Measurements from ENCODE around the gene CLSTN2.

Gene CLSTN2

GRCh38 chr3:140522653-140523380 lies 587.8 kb downstream of the CLSTN2 start:
- H3K4me1 Mint-ChIP-seq: no peaks in the 10 kb centered on the region
- no peaks in the 10 kb centered on the region for H3K27me3 Mint-ChIP-seq (ENCODE audit: low read depth)
- H3K9me3 Mint-ChIP-seq: peaks cover 34% of the 10 kb centered on the region
- H3K4me3 Mint-ChIP-seq: no peak overlapping the region
- no peak for TF ChIP-seq CTCF (IDR thresholded peaks at IDR 0.05; ENCODE audit: unreplicated experiment in 3 of 3)
- no peaks in the 10 kb centered on the region for H3K36me3 Mint-ChIP-seq (ENCODE audit: low read depth)
- H3K27ac Mint-ChIP-seq: no peak overlapping the region

- Mint-ChIP-seq H3K9me3 (peaks cover 28% of the 10 kb centered on the region), H3K27ac (no peak overlapping the region), H3K27me3 (ENCODE audit: low read depth) (no peaks in the 10 kb centered on the region), H3K36me3 (ENCODE audit: low read depth) (no peaks in the 10 kb centered on the region), H3K4me1 (no peaks in the 10 kb centered on the region), H3K4me3 (no peak overlapping the region)
- TF ChIP-seq CTCF (IDR thresholded peaks at IDR 0.05; ENCODE audit: unreplicated experiment in 3 of 3): no peak
Observed at GRCh38 chr3:140523600-140523999, 588.6 kb downstream of the CLSTN2 start.

- no peak for TF ChIP-seq CTCF (IDR thresholded peaks at IDR 0.05; ENCODE audit: unreplicated experiment in 3 of 3)
- peaks cover 8% of the 10 kb centered on the region for H3K9me3 Mint-ChIP-seq
- H3K36me3 Mint-ChIP-seq (ENCODE audit: low read depth): no peaks in the 10 kb centered on the region
- no peaks in the 10 kb centered on the region for H3K27me3 Mint-ChIP-seq (ENCODE audit: low read depth)
- no peak overlapping the region for H3K4me3 Mint-ChIP-seq
- H3K4me1 Mint-ChIP-seq: peaks cover 18% of the 10 kb centered on the region
- no peak overlapping the region for H3K27ac Mint-ChIP-seq
Observed at GRCh38 chr3:140527156-140527555, 592.2 kb downstream of the CLSTN2 start.

GRCh38 chr3:140529096-140529495 lies 594.1 kb downstream of the CLSTN2 start:
- Mint-ChIP-seq H3K4me3 (no peak overlapping the region), H3K27ac (no peak overlapping the region), H3K36me3 (ENCODE audit: low read depth) (no peaks in the 10 kb centered on the region), H3K27me3 (ENCODE audit: low read depth) (no peaks in the 10 kb centered on the region), H3K9me3 (peaks cover 5% of the 10 kb centered on the region), H3K4me1 (peaks cover 18% of the 10 kb centered on the region)
- no peak for TF ChIP-seq CTCF (IDR thresholded peaks at IDR 0.05; ENCODE audit: unreplicated experiment in 3 of 3)

- no peak overlapping the region for H3K4me3 Mint-ChIP-seq
- peaks cover 18% of the 10 kb centered on the region for H3K4me1 Mint-ChIP-seq
- no peaks in the 10 kb centered on the region for H3K27me3 Mint-ChIP-seq (ENCODE audit: low read depth)
- H3K9me3 Mint-ChIP-seq: peaks cover 5% of the 10 kb centered on the region
- H3K27ac Mint-ChIP-seq: no peak overlapping the region
- H3K36me3 Mint-ChIP-seq (ENCODE audit: low read depth): no peaks in the 10 kb centered on the region
- no peak for TF ChIP-seq CTCF (IDR thresholded peaks at IDR 0.05; ENCODE audit: unreplicated experiment in 3 of 3)
Observed at GRCh38 chr3:140529558-140529957, 594.6 kb downstream of the CLSTN2 start.

GRCh38 chr3:140530131-140530530 lies 595.1 kb downstream of the CLSTN2 start:
- H3K36me3 Mint-ChIP-seq (ENCODE audit: low read depth): no peaks in the 10 kb centered on the region
- peaks cover 18% of the 10 kb centered on the region for H3K4me1 Mint-ChIP-seq
- peaks cover 7% of the 10 kb centered on the region for H3K9me3 Mint-ChIP-seq
- no peak for TF ChIP-seq CTCF (IDR thresholded peaks at IDR 0.05; ENCODE audit: unreplicated experiment in 3 of 3)
- H3K27ac Mint-ChIP-seq: peak overlapping the region in 1 of 3 experiments; percentile 15
- H3K4me3 Mint-ChIP-seq: no peak overlapping the region
- H3K27me3 Mint-ChIP-seq (ENCODE audit: low read depth): no peaks in the 10 kb centered on the region
